GM18517 (cell line): ENCODE data around the gene VN1R5.

ENCODE experiments used
- ATAC-seq: cut with Tn5 transposase; IDR thresholded peaks from one replicate; pipeline ENCODE4 v1.9.1; 2021; ENCODE audit warnings: mild to moderate bottlenecking, moderate library complexity; ENCODE audit not compliant: unreplicated experiment

Gene VN1R5

DNA sequence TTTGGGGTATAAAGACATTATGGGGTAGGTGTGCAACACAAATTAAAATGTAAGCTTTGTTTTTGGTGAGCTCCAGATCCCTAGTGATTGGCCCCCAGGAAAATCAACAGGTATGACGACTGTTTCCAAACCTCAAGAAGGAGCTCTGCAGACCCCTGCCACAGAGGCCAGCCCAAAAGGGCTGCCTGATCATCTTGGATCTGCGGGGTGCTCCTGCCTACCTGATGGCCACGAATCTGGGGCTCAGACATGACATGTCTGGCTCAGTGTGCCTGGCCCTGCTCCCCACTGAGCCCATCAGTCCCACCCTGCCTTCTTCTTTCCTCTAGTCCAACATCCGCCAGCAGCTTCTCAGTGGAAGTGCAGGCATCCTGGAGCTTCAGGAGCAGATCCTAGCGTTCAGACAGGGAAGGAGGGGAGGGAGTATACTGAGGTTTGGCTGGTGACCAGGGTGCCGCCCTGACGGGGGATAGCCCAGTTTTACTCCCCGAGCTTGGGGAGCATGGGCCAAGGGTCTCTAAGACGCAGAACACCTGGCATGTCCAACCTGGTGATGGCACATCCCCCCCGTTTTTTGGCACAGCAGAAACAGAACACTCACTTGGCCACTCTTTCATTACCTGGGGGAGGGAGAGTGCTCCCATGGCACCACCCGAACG, 44.0 kb downstream of the VN1R5 start:
- ATAC-seq, result no peak

DNA sequence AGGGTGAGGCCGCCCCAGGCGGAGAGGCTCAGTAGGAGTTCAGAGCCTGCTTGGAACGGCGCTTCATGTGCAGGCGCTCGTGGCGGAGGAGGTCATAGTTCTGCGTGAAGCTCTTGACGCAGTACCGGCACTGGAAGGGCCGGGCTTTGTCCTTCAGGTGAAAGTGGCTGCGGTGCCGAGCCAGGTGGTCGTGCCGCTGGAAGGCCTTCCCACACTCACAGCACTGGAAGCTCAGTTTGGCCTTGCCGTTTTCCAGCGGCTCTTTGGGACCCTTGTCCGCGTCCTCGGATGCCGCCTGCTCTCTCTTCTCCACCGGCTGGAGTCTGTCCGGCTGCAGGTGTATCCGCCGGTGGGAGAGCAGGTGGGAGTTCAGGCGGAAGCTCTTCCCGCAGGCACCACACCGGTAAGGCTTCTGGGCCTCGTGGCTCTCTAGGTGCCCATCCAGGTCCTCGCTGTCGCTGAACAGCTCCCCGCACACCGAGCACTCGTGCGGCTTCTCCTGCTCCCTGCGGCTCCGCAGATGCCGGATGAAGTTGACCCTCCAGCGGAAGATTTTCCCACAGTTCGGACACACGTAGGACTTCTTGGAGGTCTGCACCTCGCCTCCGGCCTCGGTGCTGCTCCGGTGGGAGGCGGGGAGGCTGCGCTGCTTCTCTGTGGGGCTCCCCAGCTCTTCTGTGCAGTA, 44.8 kb downstream of the VN1R5 start:
- no peak for ATAC-seq

DNA sequence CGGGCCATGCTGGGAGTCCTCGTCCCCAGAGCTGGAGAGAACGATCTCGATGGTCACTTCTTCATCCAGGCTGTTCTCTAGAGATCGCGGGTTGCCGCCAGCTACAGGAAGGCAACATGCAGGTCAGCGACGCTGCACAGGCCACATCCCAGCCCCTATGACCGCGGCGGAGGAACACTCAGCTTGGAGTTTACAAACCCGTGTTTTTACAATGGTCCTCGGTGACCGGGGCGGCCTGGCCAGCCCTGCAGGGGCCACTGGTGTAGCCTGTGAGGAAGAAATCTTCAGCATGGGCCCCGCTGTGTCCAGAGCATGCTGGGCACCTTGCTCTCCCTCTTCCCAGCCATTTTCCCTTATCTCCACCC, 45.3 kb downstream of the VN1R5 start:
- ATAC-seq, result no peak

DNA sequence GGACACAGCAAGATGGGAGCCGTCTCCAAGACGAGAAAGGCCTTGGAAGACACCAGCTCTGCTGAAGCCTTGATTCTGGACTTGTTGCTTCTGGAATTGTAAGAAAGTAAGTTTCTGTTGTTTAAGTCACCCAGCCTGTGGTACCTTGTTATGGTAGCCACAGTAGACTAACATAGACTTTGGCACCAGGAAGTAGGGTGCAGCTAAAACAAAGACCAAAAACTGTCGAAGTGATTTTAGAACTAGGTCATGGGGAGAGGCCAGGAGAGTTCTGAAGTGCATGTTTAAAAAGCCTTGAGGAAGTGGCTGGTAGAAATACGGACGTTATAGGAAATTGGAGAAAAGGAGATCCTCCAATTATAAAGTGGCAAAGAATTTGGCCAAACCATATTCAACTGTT, 47.3 kb downstream of the VN1R5 start:
- ATAC-seq, result no peak

DNA sequence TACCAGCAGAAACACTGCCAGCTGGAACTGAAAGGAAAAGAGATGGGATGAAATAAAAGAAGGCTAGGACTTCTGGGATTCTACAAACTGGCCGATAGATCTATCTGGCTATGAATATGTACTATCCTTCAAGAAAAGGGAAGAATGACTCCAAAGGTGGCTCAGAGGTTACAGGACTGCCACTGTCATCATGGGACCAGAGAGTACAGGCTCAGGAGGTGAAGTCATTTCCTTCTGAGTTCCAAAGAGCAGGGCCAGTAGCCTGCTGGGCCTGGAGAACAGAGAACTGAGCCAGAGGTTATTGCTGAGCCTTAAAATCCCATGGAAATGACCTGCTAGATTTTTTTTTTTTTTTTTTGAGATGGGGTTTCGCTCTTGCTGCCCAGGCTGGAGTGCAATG, 48.2 kb downstream of the VN1R5 start:
- no peak for ATAC-seq
